HEK293T (cell line): ENCODE data around the gene ELL.

ENCODE experiments used
- BHLHE40 ChIP-seq: fragments of 450-650 bp; IDR thresholded peaks from 2 replicates; pipeline ENCODE4 v1.6.1; 2016; ENCODE audit warnings: mild to moderate bottlenecking, moderate library complexity, borderline replicate concordance
- ELF4 ChIP-seq: fragments of 450-650 bp; IDR thresholded peaks from 2 replicates; pipeline ENCODE4 v1.6.1; 2017; ENCODE audit warnings: antibody characterized with exemption
- FOXK2 ChIP-seq: fragments of 450-650 bp; IDR thresholded peaks from 2 replicates; pipeline ENCODE4 v1.6.1; 2016; ENCODE audit warnings: mild to moderate bottlenecking
- FOXM1 ChIP-seq: fragments of 450-650 bp; IDR thresholded peaks from 2 replicates; pipeline ENCODE4 v1.6.1; 2017; ENCODE audit warnings: mild to moderate bottlenecking, borderline replicate concordance
- HDGF ChIP-seq: fragments of 450-650 bp; IDR thresholded peaks from 2 replicates; pipeline ENCODE4 v1.6.1; 2017; ENCODE audit warnings: antibody characterized with exemption, borderline replicate concordance
- L3MBTL2 ChIP-seq: fragments of 450-650 bp; conservative IDR thresholded peaks from 2 replicates; pipeline ENCODE4 v1.6.1; 2016; ENCODE audit warnings: mild to moderate bottlenecking
- LEF1 ChIP-seq: fragments of 450-650 bp; IDR thresholded peaks from 2 replicates; pipeline ENCODE4 v1.6.1; 2017; ENCODE audit warnings: mild to moderate bottlenecking, borderline replicate concordance
- NFRKB ChIP-seq: fragments of 450-650 bp; IDR thresholded peaks from 2 replicates; pipeline ENCODE4 v1.6.1; 2016; ENCODE audit warnings: mild to moderate bottlenecking, moderate library complexity
- SP1 ChIP-seq: fragments of 450-650 bp; IDR thresholded peaks from 2 replicates; pipeline ENCODE4 v1.6.1; 2017
- SUZ12 ChIP-seq: fragments of 450-650 bp; IDR thresholded peaks from 2 replicates; pipeline ENCODE4 v1.6.1; 2016; ENCODE audit warnings: mild to moderate bottlenecking
- TARDBP ChIP-seq: fragments of 450-650 bp; IDR thresholded peaks from 2 replicates; pipeline ENCODE4 v1.6.1; 2016
- TF ChIP-seq, protein P1 (sequence below): fragments of 450-650 bp; IDR thresholded peaks from 2 replicates; pipeline ENCODE4 v1.6.1; 2016

DNA sequence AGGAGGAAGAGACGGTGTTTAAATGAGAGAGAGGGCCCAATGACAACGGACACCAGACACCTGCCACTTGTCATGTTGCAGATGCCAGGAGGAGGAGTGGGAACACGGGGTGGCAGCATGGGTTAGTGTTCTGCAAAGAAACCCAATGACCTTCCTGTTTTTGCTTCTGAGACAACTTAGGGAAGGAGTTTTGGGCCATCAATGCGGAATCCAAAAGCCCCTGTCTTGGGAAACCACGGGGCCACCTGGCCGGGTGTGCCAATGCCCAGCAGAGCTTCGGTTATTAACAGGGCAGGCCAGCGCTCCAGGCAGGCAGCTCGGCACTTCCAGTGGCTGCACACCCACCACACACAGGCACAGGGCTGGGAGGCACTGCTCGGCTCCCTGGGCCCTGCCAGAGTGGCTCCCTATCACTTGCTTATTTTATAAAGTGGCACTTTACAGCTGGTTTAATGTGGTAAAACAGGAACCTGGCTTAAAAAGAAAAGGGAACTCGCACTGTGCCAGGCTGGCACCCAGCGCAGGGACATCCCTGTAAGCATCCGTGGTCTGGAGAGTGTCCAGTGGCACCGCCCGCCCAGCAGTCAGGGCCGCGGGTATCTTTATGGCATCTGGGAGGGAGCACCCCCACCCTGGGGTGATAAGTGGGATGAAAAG, 19.1 kb downstream of the ELL start:
- TF ChIP-seq FOXM1 (no peak), L3MBTL2 (no peak), NFRKB (no peak), LEF1 (no peak), SP1 (no peak), SUZ12 (no peak), TARDBP (no peak), BHLHE40 (no peak), FOXK2 (no peak), ELF4 (no peak), HDGF (no peak)
- TF ChIP-seq, protein P1, sequence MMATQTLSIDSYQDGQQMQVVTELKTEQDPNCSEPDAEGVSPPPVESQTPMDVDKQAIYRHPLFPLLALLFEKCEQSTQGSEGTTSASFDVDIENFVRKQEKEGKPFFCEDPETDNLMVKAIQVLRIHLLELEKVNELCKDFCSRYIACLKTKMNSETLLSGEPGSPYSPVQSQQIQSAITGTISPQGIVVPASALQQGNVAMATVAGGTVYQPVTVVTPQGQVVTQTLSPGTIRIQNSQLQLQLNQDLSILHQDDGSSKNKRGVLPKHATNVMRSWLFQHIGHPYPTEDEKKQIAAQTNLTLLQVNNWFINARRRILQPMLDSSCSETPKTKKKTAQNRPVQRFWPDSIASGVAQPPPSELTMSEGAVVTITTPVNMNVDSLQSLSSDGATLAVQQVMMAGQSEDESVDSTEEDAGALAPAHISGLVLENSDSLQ, result no peak
